Ascending aorta (tissue), 2 donors: ENCODE data around the gene RAB8B. TPM values are rescaled to one million over a fixed set of nuclear protein-coding genes. Genes with fewer than 3 reads are reported as not detected.

Experiments used
- DNase-seq, 2 donors: peaks; one replicate each; pipeline ENCODE4 v3.0.0-alpha.2; 2019; ENCODE audit warnings: low spot score in 2 of 2
- H3K27ac ChIP-seq, 2 donors: fragments of 200-600 bp; sonication (generic); one replicate each; pipeline ENCODE4 v1.5.1; 2016 to 2017; ENCODE audit warnings: mild to moderate bottlenecking in 1 of 2
- H3K27me3 ChIP-seq: fragments of 200-600 bp; sonication (generic); one replicate; pipeline ENCODE4 v1.5.1; 2017
- H3K36me3 ChIP-seq, 2 donors: fragments of 200-600 bp; sonication (generic); one replicate each; pipeline ENCODE4 v1.5.1; 2016
- H3K4me1 ChIP-seq, 2 donors: fragments of 200-600 bp; sonication (generic); one replicate each; pipeline ENCODE4 v1.5.1; 2016 to 2017; ENCODE audit warnings: mild to moderate bottlenecking in 1 of 2
- H3K4me3 ChIP-seq, 2 donors: fragments of 200-600 bp; sonication (generic); one replicate each; pipeline ENCODE4 v1.5.1; 2016 to 2017; ENCODE audit warnings: mild to moderate bottlenecking in 1 of 2
- H3K9me3 ChIP-seq, 2 donors: fragments of 200-600 bp; sonication (generic); one replicate each; pipeline ENCODE4 v1.5.1; 2016
- intact Hi-C: fragments of 100-400 bp; cut with DNase I; formaldehyde crosslinking; loops from one replicate; pipeline ENCODE4 v1.15.1; 2023
- total RNA-seq: library from RNA; depleted of rRNA; stranded (reverse); fragments of >200 nt; gene quantifications from one replicate; pipeline ENCODE4 v1.1.0, GENCODE V29; 2016
- TF ChIP-seq, protein P1 (sequence below), 3 experiments: fragments of 200-600 bp in 2 of 3; fragments of 450-650 bp in 1 of 3; sonication (generic) in 2 of 3; IDR thresholded peaks; one replicate each; pipeline ENCODE4 v1.5.1; 2016 to 2019; ENCODE audit warnings: antibody characterized with exemption in 3 of 3, mild to moderate bottlenecking in 1 of 3, moderate library complexity in 1 of 3

The RAB8B gene
- total RNA-seq, 1 donor from 2014 or later, result 25.1 TPM

DNA sequence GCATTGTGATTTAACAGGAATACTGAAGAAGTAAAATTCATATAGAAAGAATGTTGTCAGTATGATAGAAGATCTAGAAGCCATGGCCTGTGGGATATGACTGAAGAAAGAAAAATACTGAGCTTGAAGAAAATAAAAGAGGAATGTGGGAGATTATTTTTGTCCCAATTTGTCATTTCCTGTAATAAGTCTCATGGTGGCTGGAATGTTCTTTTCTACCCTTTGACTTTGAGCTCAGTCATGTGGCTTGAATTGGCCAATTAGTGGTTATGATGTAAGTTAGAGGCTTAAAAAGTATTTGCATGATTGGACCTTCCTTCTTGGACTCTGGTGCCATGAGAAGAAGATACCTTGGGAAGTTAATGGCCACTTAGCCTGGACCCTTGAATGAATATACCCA lies 102.1 kb downstream of the RAB8B start:
- peaks cover 5 to 17% of the 10 kb centered on the region in 2 donors for H3K4me1 ChIP-seq
- H3K27ac ChIP-seq, result peak overlapping the region; percentile 84 to 89
- H3K27me3 ChIP-seq, result no peaks in the 10 kb centered on the region
- intact Hi-C loops, result loop anchor here (5.0 kb wide), 3 partner anchors 56 to 306 kb away; partner anchors contain the start of genes FBXL22 and USP3
- DNase-seq, result no peak
- no peak overlapping the region for H3K4me3 ChIP-seq
- no peaks in the 10 kb centered on the region for H3K9me3 ChIP-seq
- peaks cover 5% of the 10 kb centered on the region in 2 donors for H3K36me3 ChIP-seq
- TF ChIP-seq, protein P1, sequence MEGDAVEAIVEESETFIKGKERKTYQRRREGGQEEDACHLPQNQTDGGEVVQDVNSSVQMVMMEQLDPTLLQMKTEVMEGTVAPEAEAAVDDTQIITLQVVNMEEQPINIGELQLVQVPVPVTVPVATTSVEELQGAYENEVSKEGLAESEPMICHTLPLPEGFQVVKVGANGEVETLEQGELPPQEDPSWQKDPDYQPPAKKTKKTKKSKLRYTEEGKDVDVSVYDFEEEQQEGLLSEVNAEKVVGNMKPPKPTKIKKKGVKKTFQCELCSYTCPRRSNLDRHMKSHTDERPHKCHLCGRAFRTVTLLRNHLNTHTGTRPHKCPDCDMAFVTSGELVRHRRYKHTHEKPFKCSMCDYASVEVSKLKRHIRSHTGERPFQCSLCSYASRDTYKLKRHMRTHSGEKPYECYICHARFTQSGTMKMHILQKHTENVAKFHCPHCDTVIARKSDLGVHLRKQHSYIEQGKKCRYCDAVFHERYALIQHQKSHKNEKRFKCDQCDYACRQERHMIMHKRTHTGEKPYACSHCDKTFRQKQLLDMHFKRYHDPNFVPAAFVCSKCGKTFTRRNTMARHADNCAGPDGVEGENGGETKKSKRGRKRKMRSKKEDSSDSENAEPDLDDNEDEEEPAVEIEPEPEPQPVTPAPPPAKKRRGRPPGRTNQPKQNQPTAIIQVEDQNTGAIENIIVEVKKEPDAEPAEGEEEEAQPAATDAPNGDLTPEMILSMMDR (IDR thresholded peaks at IDR 0.05), result no peak

DNA sequence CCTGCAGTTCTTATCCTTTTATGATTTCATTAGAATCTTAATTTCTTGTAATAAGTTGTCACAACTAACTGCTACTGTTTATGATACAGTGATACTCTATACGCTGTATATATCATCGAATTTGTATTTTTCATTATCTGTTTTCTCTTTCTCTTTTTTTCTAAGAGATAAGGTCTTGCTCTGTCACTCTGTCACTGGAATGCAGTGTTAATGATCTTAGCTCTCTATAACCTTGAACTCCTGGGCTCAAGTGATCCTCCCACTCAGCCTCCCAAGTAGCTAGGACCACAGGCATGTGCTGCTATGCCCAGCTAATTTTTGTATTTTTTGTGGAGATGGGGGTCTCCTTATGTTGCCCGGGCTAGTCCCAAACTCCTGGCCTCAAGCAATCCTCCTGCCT lies 102.8 kb downstream of the RAB8B start:
- H3K4me1 ChIP-seq, result peaks cover 5 to 17% of the 10 kb centered on the region in 2 donors
- H3K9me3 ChIP-seq, result no peaks in the 10 kb centered on the region
- TF ChIP-seq, protein P1 (IDR thresholded peaks at IDR 0.05), result no peak
- peaks cover 5 to 7% of the 10 kb centered on the region in 2 donors for H3K36me3 ChIP-seq
- peak overlapping the region; percentile 84 to 89 for H3K27ac ChIP-seq
- no peak for DNase-seq
- H3K4me3 ChIP-seq, result no peak overlapping the region
- intact Hi-C loops, result loop anchor here (5.0 kb wide), 3 partner anchors 55 to 305 kb away; partner anchors contain the start of genes FBXL22 and USP3
- H3K27me3 ChIP-seq, result no peaks in the 10 kb centered on the region

DNA sequence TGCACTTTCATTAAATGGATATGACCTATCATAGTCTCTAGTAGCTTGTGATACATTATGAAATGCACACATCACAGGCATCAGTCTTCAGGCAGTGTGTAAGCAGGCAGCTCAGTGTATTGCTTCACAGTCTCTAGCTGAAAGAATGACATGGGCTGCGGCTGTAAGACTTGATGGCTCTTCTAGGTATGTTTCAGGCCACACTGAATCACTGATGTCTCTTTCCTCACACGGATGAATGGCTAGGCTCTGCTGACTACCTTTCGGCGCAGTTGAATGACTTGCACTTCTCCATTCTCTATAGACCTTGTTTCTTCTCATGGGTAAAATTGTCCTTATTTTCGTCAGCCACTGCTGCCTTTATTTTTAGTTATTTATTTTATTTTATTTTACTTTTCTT lies 103.4 kb downstream of the RAB8B start:
- Histone ChIP-seq H3K36me3 (peaks cover 5 to 10% of the 10 kb centered on the region in 2 donors), H3K4me1 (peaks cover 5 to 17% of the 10 kb centered on the region in 2 donors), H3K27ac (peak overlapping the region; percentile 84 to 89), H3K27me3 (no peaks in the 10 kb centered on the region), H3K4me3 (no peak overlapping the region), H3K9me3 (no peaks in the 10 kb centered on the region)
- DNase-seq, result no peak
- TF ChIP-seq, protein P1 (IDR thresholded peaks at IDR 0.05), result no peak
- intact Hi-C loops, result loop anchor here (5.0 kb wide), 3 partner anchors 55 to 305 kb away; partner anchors contain the start of genes FBXL22 and USP3

DNA sequence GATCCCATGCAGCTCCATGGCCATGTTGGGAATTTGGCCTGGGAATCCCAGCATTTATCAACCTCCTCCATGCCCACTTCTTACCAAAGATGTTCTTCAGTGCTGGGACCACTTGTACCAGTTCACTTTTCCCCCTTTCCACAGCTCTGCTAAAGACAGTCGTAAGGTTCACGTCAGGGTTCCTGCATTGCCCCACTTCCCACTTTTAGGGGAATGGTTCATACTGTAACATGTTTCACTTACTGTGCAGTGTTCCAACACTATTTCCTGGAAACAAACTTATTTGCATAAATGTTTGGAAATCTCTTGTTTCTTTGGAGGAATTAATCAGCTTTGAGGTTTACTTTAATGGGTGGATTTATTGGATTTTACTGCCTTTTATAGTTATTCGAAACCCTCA lies 105.0 kb downstream of the RAB8B start:
- no peak for DNase-seq
- H3K9me3 ChIP-seq, result no peaks in the 10 kb centered on the region
- H3K27me3 ChIP-seq, result no peaks in the 10 kb centered on the region
- peaks cover 8 to 23% of the 10 kb centered on the region in 2 donors for H3K36me3 ChIP-seq
- H3K4me3 ChIP-seq, result no peak overlapping the region
- peaks cover 5 to 17% of the 10 kb centered on the region in 2 donors for H3K4me1 ChIP-seq
- TF ChIP-seq, protein P1 (IDR thresholded peaks at IDR 0.05), result no peak
- H3K27ac ChIP-seq, result no peak overlapping the region
- intact Hi-C loops, result loop anchor here (5.0 kb wide), 3 partner anchors 53 to 303 kb away; partner anchors contain the start of genes FBXL22 and USP3

DNA sequence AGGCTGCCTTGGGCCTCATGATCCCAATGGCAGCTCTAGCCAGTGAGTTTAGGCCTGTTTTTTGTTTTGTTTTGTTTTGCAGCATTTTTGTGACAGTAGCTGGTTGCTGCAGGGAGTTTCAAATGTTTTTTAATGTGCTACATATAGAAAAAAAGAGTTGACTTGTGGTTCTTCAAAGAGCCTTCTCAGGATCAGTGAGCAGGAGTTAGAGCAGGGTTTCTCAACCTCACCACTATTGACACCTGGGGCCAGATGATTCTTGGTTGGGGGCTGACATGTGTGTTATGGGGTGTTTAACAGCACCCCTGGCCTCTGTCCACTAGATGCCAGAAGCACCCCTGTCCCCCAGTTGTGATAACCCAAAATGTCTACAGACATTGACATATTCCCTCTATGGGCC lies 105.9 kb downstream of the RAB8B start:
- TF ChIP-seq, protein P1 (IDR thresholded peaks at IDR 0.05), result no peak

More for the DNA sequence above, 105.9 kb downstream of the RAB8B start:
- no peak overlapping the region for H3K27ac ChIP-seq
- DNase-seq, result no peak
- intact Hi-C loops, result no loop called here
- H3K36me3 ChIP-seq, result peaks cover 13 to 28% of the 10 kb centered on the region in 2 donors
- peaks cover 5 to 17% of the 10 kb centered on the region in 2 donors for H3K4me1 ChIP-seq
- no peaks in the 10 kb centered on the region for H3K9me3 ChIP-seq
- H3K27me3 ChIP-seq, result no peaks in the 10 kb centered on the region
- H3K4me3 ChIP-seq, result no peak overlapping the region
